HL-60 (cell line): ENCODE data around the gene CLCA4.
"Not testable (repeated sequence)": the region's sequence is repeated elsewhere in the genome, so short reads cannot be mapped to it uniquely, and the experiment has no call there.

Experiments
- GABPA ChIP-seq: IDR thresholded peaks from 2 replicates; pipeline ENCODE4 v1.6.1; 2012; ENCODE audit warnings: low read depth
- POLR2AphosphoS5 ChIP-seq: IDR thresholded peaks from 2 replicates; pipeline ENCODE4 v1.6.1; 2012; ENCODE audit warnings: low read depth
- SPI1 ChIP-seq: IDR thresholded peaks from 2 replicates; pipeline ENCODE4 v1.6.1; 2012; ENCODE audit warnings: low read depth, mild to moderate bottlenecking, borderline replicate concordance
- TF ChIP-seq, protein P1 (sequence below): IDR thresholded peaks from one replicate; pipeline ENCODE4 v1.5.1; 2011; ENCODE audit warnings: low read length, control low read depth, inconsistent platforms; ENCODE audit not compliant: insufficient read depth
- TF ChIP-seq, protein P2 (sequence below): IDR thresholded peaks from 2 replicates; pipeline ENCODE4 v1.6.1; 2012; ENCODE audit warnings: low read depth; ENCODE audit not compliant: insufficient replicate concordance

DNA sequence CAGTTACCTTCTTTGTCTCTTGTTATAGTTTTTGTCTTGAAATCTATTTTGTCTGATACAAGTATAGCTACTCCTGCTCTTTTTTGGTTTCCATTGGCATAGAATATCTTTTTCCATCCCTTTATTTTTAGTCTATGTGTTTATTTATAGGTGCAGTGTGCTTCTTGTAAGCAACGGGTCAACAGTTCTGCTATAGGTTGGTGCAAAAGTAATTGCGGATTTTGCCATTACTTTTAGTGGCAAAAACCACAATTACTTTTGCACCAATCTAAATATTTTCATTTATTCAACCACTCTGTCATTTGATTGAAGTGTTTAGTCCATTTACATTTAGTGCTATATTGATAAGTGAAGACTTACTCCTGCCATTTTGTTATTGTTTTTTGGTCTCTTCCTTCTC, 59.2 kb downstream of the CLCA4 start:
- not testable (repeated sequence) for TF ChIP-seq POLR2AphosphoS5, GABPA, SPI1
- TF ChIP-seq, protein P1, sequence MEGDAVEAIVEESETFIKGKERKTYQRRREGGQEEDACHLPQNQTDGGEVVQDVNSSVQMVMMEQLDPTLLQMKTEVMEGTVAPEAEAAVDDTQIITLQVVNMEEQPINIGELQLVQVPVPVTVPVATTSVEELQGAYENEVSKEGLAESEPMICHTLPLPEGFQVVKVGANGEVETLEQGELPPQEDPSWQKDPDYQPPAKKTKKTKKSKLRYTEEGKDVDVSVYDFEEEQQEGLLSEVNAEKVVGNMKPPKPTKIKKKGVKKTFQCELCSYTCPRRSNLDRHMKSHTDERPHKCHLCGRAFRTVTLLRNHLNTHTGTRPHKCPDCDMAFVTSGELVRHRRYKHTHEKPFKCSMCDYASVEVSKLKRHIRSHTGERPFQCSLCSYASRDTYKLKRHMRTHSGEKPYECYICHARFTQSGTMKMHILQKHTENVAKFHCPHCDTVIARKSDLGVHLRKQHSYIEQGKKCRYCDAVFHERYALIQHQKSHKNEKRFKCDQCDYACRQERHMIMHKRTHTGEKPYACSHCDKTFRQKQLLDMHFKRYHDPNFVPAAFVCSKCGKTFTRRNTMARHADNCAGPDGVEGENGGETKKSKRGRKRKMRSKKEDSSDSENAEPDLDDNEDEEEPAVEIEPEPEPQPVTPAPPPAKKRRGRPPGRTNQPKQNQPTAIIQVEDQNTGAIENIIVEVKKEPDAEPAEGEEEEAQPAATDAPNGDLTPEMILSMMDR: not testable (repeated sequence)
- TF ChIP-seq, protein P2, sequence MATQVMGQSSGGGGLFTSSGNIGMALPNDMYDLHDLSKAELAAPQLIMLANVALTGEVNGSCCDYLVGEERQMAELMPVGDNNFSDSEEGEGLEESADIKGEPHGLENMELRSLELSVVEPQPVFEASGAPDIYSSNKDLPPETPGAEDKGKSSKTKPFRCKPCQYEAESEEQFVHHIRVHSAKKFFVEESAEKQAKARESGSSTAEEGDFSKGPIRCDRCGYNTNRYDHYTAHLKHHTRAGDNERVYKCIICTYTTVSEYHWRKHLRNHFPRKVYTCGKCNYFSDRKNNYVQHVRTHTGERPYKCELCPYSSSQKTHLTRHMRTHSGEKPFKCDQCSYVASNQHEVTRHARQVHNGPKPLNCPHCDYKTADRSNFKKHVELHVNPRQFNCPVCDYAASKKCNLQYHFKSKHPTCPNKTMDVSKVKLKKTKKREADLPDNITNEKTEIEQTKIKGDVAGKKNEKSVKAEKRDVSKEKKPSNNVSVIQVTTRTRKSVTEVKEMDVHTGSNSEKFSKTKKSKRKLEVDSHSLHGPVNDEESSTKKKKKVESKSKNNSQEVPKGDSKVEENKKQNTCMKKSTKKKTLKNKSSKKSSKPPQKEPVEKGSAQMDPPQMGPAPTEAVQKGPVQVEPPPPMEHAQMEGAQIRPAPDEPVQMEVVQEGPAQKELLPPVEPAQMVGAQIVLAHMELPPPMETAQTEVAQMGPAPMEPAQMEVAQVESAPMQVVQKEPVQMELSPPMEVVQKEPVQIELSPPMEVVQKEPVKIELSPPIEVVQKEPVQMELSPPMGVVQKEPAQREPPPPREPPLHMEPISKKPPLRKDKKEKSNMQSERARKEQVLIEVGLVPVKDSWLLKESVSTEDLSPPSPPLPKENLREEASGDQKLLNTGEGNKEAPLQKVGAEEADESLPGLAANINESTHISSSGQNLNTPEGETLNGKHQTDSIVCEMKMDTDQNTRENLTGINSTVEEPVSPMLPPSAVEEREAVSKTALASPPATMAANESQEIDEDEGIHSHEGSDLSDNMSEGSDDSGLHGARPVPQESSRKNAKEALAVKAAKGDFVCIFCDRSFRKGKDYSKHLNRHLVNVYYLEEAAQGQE: not testable (repeated sequence)
